Hematopoietic multipotent progenitor cell treated with erythropoietin and hydrocortisone succinate and interleukin-3 and kit ligand, for 6 days (in vitro differentiated cells): ENCODE results near the gene LRRC7.
A peak's percentile ranks its signal among the peaks of the same experiment; 100 is the strongest.

ENCODE experiments used
- DNase-seq: peaks from one replicate; pipeline ENCODE4 v3.0.0-alpha.2; 2015

Gene LRRC7

GRCh38 chr1:69567652-69568420 is at the start of gene LRRC7:
Gene LRRC7 (plus strand): TSS chr1:69567922. CDS start chr1:69568640, 718 bp downstream.
- peak; percentile 54 for DNase-seq

- DNase-seq = no peak
Observed at GRCh38 chr1:69519006-69519405, 48.7 kb upstream of the LRRC7 start.

- DNase-seq = no peak
Observed at GRCh38 chr1:69520326-69520725, 47.4 kb upstream of the LRRC7 start.

GRCh38 chr1:69523032-69523431 is 44.7 kb upstream of the LRRC7 start:
- no peak for DNase-seq

- no peak for DNase-seq
Observed at GRCh38 chr1:69523461-69523860, 44.3 kb upstream of the LRRC7 start.

GRCh38 chr1:69524015-69524414 is 43.7 kb upstream of the LRRC7 start:
- DNase-seq = no peak

- DNase-seq = no peak
Observed at GRCh38 chr1:69527273-69527672, 40.4 kb upstream of the LRRC7 start.

- DNase-seq = peak; percentile 23
Observed at GRCh38 chr1:69528376-69528775, 39.3 kb upstream of the LRRC7 start.

GRCh38 chr1:69533343-69533742 is 34.4 kb upstream of the LRRC7 start:
- no peak for DNase-seq

- no peak for DNase-seq
Observed at GRCh38 chr1:69534829-69535228, 32.9 kb upstream of the LRRC7 start.

- DNase-seq = no peak
Observed at GRCh38 chr1:69535490-69535889, 32.2 kb upstream of the LRRC7 start.

GRCh38 chr1:69540052-69540451 is 27.7 kb upstream of the LRRC7 start:
- peak; percentile 98 for DNase-seq

GRCh38 chr1:69551476-69552324 is 16.0 kb upstream of the LRRC7 start:
- DNase-seq = no peak

- DNase-seq = no peak
Observed at GRCh38 chr1:69553726-69554125, 14.0 kb upstream of the LRRC7 start.

GRCh38 chr1:69568421-69569174 is 876 bp downstream of the LRRC7 start:
- DNase-seq = peak; percentile 37

GRCh38 chr1:69569175-69569541 is 1.4 kb downstream of the LRRC7 start:
- peak; percentile 24 for DNase-seq

GRCh38 chr1:69569576-69570328 is 2.0 kb downstream of the LRRC7 start:
- DNase-seq = peak; percentile 27

GRCh38 chr1:69570356-69570755 is 2.6 kb downstream of the LRRC7 start:
- DNase-seq = no peak

- no peak for DNase-seq
Observed at GRCh38 chr1:69572921-69573320, 5.2 kb downstream of the LRRC7 start.

- DNase-seq = no peak
Observed at GRCh38 chr1:69573911-69574310, 6.2 kb downstream of the LRRC7 start.

- DNase-seq = no peak
Observed at GRCh38 chr1:69585666-69586065, 17.9 kb downstream of the LRRC7 start.

- DNase-seq = peak; percentile 44
Observed at GRCh38 chr1:69587391-69587790, 19.7 kb downstream of the LRRC7 start.

- DNase-seq = no peak
Observed at GRCh38 chr1:69589799-69590198, 22.1 kb downstream of the LRRC7 start.
